GM19099 (cell line): ENCODE data around the gene OR10J1.

Experiments used
- POLR2A ChIP-seq: IDR thresholded peaks from 3 replicates; pipeline ENCODE4 v1.6.1; 2011; ENCODE audit warnings: low read depth; ENCODE audit not compliant: insufficient read length; ENCODE audit errors: extremely low read depth

Gene OR10J1

GRCh38 chr1:159465191-159465603 lies 25.7 kb downstream of the OR10J1 start:
- TF ChIP-seq POLR2A: no peak

GRCh38 chr1:159468321-159468720 lies 28.8 kb downstream of the OR10J1 start:
- no peak for TF ChIP-seq POLR2A

GRCh38 chr1:159469921-159470533 lies 30.5 kb downstream of the OR10J1 start:
- TF ChIP-seq POLR2A: no peak

GRCh38 chr1:159473335-159473734 lies 33.8 kb downstream of the OR10J1 start:
- no peak for TF ChIP-seq POLR2A

GRCh38 chr1:159474926-159475325 lies 35.4 kb downstream of the OR10J1 start:
- no peak for TF ChIP-seq POLR2A

GRCh38 chr1:159483501-159483900 lies 44.0 kb downstream of the OR10J1 start:
- no peak for TF ChIP-seq POLR2A
